ENCODE measurements around the gene SPATA31D4.

Gene SPATA31D4

DNA sequence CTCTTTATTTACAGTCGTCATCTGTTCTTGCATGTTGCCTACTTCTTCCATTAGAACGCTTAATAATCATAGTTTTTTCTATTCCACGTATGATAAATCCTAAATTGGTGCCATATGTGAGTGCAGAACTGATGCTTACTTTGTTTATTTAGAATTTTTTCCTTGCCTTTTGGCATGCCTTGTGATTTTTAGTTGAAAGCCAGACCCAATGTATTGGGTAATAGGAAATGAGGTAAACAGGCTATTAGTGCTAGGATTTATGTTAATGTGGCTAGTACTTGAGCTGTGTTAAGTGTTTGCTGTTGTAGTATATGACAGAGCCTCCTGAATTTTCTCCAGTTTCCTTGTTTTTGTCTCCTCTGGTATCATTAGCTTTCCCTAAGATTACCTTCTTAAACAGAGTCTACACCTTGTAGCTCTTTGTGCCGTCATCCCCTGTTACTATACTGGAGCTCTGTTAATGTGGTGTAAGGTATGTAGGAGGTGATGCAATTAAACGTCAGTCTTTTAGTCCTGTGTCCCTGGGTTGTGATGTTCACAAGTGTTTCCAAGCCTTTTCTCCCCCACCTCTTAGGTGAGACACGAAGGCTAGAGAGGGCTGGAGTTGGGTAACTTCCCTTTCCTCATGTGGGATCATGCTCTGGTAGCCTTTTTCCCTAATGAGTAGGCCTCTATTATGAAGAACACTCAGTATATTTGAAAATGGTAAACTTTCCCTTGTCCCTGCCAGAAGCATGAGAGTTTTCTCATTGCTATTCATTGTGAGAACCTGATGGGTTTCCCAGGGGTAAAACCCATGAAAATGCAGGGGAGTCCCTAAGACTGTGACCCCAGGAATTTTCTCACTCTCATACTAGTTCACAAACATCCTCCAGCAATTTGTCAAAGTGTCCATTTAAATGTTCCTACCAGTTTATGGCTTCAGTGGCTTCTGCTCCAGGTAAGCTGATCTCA is 36.3 kb downstream of the SPATA31D4 start:
- no peak for DNase-seq (ENCODE audit: low spot score)

DNA sequence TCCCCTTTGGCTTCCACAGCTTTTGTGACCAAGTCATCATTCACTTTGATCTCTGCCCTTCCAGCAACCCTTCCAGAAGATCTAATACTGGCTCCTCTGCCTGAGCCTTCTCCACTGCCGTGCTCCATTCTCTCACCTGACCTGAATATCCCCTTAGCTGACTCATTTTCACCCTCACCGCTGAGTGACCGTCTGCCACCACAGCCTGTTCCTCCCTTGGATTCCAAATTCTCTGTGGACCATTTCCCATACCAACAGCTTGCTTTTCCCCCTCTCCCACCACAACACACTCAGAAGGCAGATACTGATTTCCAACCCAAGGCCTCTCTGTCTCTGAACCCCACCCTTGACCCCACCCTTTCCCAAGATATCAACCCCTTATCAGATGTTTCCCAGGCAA is 39.8 kb downstream of the SPATA31D4 start:
- DNase-seq (ENCODE audit: low spot score), result no peak

DNA sequence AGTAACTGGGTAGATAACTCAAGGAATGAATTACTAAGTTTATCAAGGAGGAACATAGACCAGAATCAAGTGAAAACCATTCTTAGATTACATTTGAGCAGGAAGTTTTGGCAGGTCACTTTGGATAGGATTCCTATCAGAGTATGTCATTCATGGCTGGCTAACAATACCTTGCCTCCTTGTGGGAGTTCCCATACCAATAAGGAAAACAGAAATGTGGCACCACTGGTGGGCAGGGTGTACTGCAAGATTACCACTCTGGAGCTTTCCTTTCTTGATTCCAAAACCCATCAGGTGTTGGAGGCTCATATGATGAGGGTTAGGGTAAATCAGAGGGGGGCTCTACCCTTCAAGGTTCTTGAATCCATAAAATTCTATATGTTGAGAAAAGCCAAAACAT is 41.7 kb downstream of the SPATA31D4 start:
- DNase-seq (ENCODE audit: low spot score), result no peak

DNA sequence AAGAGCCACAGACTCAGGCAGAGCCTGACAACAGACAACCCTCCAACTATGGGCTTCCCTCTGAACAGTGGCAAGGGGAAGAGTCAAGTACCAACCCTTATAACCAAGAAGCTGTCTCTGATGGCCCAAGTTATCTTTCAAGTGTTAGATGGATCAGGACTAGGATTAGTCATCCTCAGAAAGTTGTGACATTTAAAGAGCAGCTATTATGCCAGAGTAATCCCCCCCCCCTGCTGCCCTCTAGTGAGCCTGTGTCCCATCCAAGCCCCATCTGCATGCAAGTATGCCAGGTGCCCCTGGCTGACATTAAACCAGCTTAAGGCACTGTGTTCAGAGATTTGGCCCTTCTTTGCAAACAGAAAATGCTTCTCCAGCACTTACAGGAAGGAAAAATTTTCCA is 43.5 kb downstream of the SPATA31D4 start:
- DNase-seq (ENCODE audit: low spot score), result no peak

DNA sequence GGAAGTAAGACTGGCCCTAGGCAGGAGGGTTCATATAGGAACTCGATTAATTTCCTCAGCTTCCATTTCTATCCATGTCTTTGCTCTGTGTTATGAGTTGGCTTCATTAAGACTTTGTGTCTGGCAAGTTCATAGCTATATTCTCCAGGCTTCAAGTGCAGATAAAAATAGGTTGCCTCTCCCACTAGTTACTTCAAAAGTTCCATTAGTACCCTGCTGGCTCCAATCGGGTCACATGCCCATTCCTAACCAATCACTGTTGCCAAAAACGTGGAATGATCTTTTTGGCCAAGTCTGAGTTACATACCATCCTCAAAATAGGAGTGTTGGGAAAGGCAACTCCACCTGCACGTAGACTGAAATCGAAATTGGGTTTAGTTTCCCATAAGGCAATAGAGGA is 46.5 kb downstream of the SPATA31D4 start:
- DNase-seq (ENCODE audit: low spot score), result no peak

DNA sequence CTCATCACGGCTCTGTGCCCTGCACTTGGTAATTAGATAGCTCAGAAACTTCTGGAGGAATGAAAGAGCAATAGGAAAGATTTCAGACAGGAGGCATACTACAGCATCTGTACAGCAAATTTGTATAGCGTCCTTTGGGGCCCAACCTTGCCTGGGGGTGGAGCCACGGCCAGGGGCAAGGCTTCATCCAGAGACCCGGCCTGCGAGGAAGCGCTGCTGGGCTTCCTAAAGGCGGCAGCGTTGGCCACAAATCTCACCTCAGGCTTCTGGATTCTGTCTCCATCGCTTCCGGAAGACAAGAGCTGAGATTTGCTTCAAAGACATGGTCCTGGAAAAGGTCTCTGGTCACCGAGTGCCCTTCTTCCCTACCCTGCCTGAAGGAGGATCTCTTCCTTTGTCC is 48.1 kb downstream of the SPATA31D4 start:
- no peak for DNase-seq (ENCODE audit: low spot score)

DNA sequence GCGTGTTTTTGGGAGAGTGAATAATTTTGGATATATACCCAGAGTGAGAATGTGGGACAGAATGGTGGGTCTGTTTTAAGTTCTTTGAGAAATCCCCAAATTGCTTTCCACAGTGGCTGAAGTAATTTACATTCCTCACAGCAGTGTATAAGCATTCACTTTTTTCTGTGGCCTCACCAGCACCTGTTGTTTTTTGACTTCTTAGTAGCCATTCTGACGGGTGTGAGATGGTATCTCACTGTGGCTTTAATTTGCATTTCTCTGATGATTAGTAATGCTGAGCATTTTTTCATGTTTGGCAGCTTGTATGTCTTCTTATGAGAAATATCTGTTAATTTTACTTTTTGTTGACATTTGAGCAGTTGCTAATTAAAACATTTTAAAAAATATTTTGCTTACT is 51.0 kb downstream of the SPATA31D4 start:
- no peak for DNase-seq (ENCODE audit: low spot score)

DNA sequence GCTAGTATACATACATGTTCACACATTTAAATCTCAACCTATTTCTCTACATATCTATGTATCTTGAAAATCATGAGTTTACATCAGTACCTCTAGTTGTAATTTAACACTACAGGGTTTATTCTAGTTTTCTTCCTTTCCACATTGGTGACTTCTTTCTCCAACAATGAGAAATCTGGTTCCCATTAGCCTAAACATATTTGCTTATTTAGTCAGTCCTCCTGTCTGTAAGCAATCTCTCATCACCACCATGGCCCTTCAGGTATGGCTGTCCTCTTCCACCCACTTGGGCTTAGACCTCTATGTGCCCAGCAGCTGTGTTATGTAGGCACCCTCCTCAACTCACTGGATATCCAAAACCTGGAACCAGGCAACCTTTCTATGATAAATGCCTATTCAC is 52.3 kb downstream of the SPATA31D4 start:
- no peak for DNase-seq (ENCODE audit: low spot score)

DNA sequence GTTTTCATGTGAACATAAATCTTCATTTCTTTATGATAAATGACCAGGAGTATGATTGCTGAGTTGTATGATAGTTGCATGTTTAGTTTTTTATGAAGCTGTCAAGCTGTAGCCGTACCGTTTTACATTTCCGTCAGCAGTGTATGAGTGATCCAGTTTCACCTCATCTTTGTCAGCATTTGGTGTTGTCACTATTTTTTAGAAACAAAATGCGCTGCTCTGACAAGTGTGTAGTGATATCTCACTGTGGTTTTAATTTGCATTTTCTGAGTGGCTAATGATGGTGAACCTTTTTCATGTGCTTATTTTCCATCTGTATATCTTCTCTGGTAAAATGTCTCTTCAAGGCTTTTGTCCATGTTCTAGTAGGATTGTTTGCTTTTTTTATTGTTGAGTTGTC is 53.7 kb downstream of the SPATA31D4 start:
- no peak for DNase-seq (ENCODE audit: low spot score)

Measured in COLO829 (cell line).